ENCODE results near the gene TOR1AIP1. TPM values are rescaled to one million over a fixed set of nuclear protein-coding genes. Genes with fewer than 3 reads are reported as not detected.

TOR1AIP1 gene
- 37.2 and 39.7 TPM in 2 replicates for total RNA-seq

GRCh38 chr1:179882253-179883039 lies at the start of gene TOR1AIP1:
Gene TOR1AIP1 (plus strand): TSS chr1:179882285. CDS start chr1:179882503, 218 bp downstream.

GRCh38 chr1:179877586-179878265 lies 4.4 kb upstream of the TOR1AIP1 start, which contains the start of gene TOR1AIP2:
Gene TOR1AIP2 (minus strand): TSS chr1:179877803. CDS start chr1:179852665, 25,138 bp downstream.

GRCh38 chr1:179954493-179955286 lies 72.6 kb downstream of the TOR1AIP1 start, which contains the start of gene CEP350:
Gene CEP350 (plus strand): TSS chr1:179954810. CDS start chr1:179986182, 31,372 bp downstream.

Other genes with a start within 250 kb of the TOR1AIP1 start
- gene FAM163A, start 139.0 kb upstream of the TOR1AIP1 start, total RNA-seq, result not detected in 2 replicates
- gene TOR1AIP2, start 4.5 kb upstream of the TOR1AIP1 start, total RNA-seq, result 50.2 and 77.3 TPM in 2 replicates
- gene CEP350, start 72.5 kb downstream of the TOR1AIP1 start, total RNA-seq, result 13.8 and 53.5 TPM in 2 replicates

All from myometrial cell (primary cell).